ENCODE data around the gene HYPK. TPM values are rescaled to one million over a fixed set of nuclear protein-coding genes. Genes with fewer than 3 reads are reported as not detected.

HYPK gene
- total RNA-seq = 15.6 to 21.3 TPM (median 18.6 TPM) in 3 replicates

- Mint-ChIP-seq H3K4me1 (peaks cover 24% of the 10 kb centered on the region), H3K27ac (peak within 1 kb of the TSS; percentile 99), H3K4me3 (peak within 1 kb of the TSS; percentile 99), H3K36me3 (peaks cover 24% of the 10 kb centered on the region), H3K27me3 (ENCODE audit: low read depth) (no peaks in the 10 kb centered on the region), H3K9me3 (no peaks in the 10 kb centered on the region)
- DNase-seq (ENCODE audit: low spot score in 2 of 2, unreplicated experiment in 2 of 2) = peak; percentile 73 to 87
- TF ChIP-seq CTCF (IDR thresholded peaks at IDR 0.05; ENCODE audit: unreplicated experiment) = no peak
Observed at GRCh38 chr15:43800286-43801141, at the start of gene HYPK. Gene HYPK (plus strand): TSS chr15:43800599. CDS start chr15:43800623, 24 bp downstream.

GRCh38 chr15:43751885-43752284 lies 48.5 kb upstream of the HYPK start:
- no peaks in the 10 kb centered on the region for H3K9me3 Mint-ChIP-seq
- no peak overlapping the region for H3K4me3 Mint-ChIP-seq
- H3K36me3 Mint-ChIP-seq = peaks cover 13% of the 10 kb centered on the region

GRCh38 chr15:43762824-43763223 lies 37.6 kb upstream of the HYPK start:
- Mint-ChIP-seq H3K27ac (no peak overlapping the region), H3K27me3 (ENCODE audit: low read depth) (no peaks in the 10 kb centered on the region), H3K9me3 (no peaks in the 10 kb centered on the region), H3K4me3 (no peak overlapping the region), H3K4me1 (no peaks in the 10 kb centered on the region), H3K36me3 (peaks cover 46% of the 10 kb centered on the region)
- TF ChIP-seq CTCF (IDR thresholded peaks at IDR 0.05; ENCODE audit: unreplicated experiment) = no peak
- DNase-seq (ENCODE audit: low spot score in 2 of 2, unreplicated experiment in 2 of 2) = no peak

More at GRCh38 chr15:43751885-43752284, 48.5 kb upstream of the HYPK start:
- DNase-seq (ENCODE audit: low spot score in 2 of 2, unreplicated experiment in 2 of 2) = no peak
- Mint-ChIP-seq H3K27ac (peak overlapping the region; percentile 2), H3K27me3 (ENCODE audit: low read depth) (no peaks in the 10 kb centered on the region), H3K4me1 (peaks cover 24% of the 10 kb centered on the region)
- no peak for TF ChIP-seq CTCF (IDR thresholded peaks at IDR 0.05; ENCODE audit: unreplicated experiment)

- no peak for TF ChIP-seq CTCF (IDR thresholded peaks at IDR 0.05; ENCODE audit: unreplicated experiment)
- H3K4me1 Mint-ChIP-seq = no peaks in the 10 kb centered on the region
- no peak overlapping the region for H3K27ac Mint-ChIP-seq
Observed at GRCh38 chr15:43763819-43764446, 36.5 kb upstream of the HYPK start.

GRCh38 chr15:43769584-43770228 lies 30.7 kb upstream of the HYPK start:
- Mint-ChIP-seq H3K4me1 (no peaks in the 10 kb centered on the region), H3K36me3 (peaks cover 49% of the 10 kb centered on the region), H3K9me3 (no peaks in the 10 kb centered on the region), H3K27me3 (ENCODE audit: low read depth) (no peaks in the 10 kb centered on the region), H3K27ac (no peak overlapping the region), H3K4me3 (no peak overlapping the region)
- TF ChIP-seq CTCF (IDR thresholded peaks at IDR 0.05; ENCODE audit: unreplicated experiment) = peak; percentile 78
- DNase-seq (ENCODE audit: low spot score in 2 of 2, unreplicated experiment in 2 of 2) = peak; percentile 30 to 59

More at GRCh38 chr15:43763819-43764446, 36.5 kb upstream of the HYPK start:
- Mint-ChIP-seq H3K27me3 (ENCODE audit: low read depth) (no peaks in the 10 kb centered on the region), H3K36me3 (peaks cover 55% of the 10 kb centered on the region), H3K4me3 (no peak overlapping the region), H3K9me3 (no peaks in the 10 kb centered on the region)
- no peak for DNase-seq (ENCODE audit: low spot score in 2 of 2, unreplicated experiment in 2 of 2)
